Measurements from ENCODE around the gene CDCP1.

CDCP1 gene

GRCh38 chr3:45139372-45140140 lies 6.6 kb downstream of the CDCP1 start:
- TF ChIP-seq CTCF (IDR thresholded peaks at IDR 0.05; ENCODE audit: borderline replicate concordance, control extremely low read depth, extremely low read depth, insufficient read depth, missing control alignments) = no peak
- in situ Hi-C loops (cut with MboI; ENCODE audit: low sequenced_read_pairs, unreplicated experiment) = no loop called here
- DNase-seq (ENCODE audit: low spot score) = no peak

GRCh38 chr3:45137656-45138181 lies 8.5 kb downstream of the CDCP1 start:
- no peak for TF ChIP-seq CTCF (IDR thresholded peaks at IDR 0.05; ENCODE audit: borderline replicate concordance, control extremely low read depth, extremely low read depth, insufficient read depth, missing control alignments)
- DNase-seq (ENCODE audit: low spot score) = no peak
- in situ Hi-C loops (cut with MboI; ENCODE audit: low sequenced_read_pairs, unreplicated experiment) = no loop called here

- no peak for DNase-seq (ENCODE audit: low spot score)
- in situ Hi-C loops (cut with MboI; ENCODE audit: low sequenced_read_pairs, unreplicated experiment) = no loop called here
- no peak for TF ChIP-seq CTCF (IDR thresholded peaks at IDR 0.05; ENCODE audit: borderline replicate concordance, control extremely low read depth, extremely low read depth, insufficient read depth, missing control alignments)
Observed at GRCh38 chr3:45135959-45136358, 10.2 kb downstream of the CDCP1 start.

- DNase-seq (ENCODE audit: low spot score) = no peak
- in situ Hi-C loops (cut with MboI; ENCODE audit: low sequenced_read_pairs, unreplicated experiment) = no loop called here
- no peak for TF ChIP-seq CTCF (IDR thresholded peaks at IDR 0.05; ENCODE audit: borderline replicate concordance, control extremely low read depth, extremely low read depth, insufficient read depth, missing control alignments)
Observed at GRCh38 chr3:45134758-45135521, 11.2 kb downstream of the CDCP1 start.

- TF ChIP-seq CTCF (IDR thresholded peaks at IDR 0.05; ENCODE audit: borderline replicate concordance, control extremely low read depth, extremely low read depth, insufficient read depth, missing control alignments) = no peak
- no peak for DNase-seq (ENCODE audit: low spot score)
- in situ Hi-C loops (cut with MboI; ENCODE audit: low sequenced_read_pairs, unreplicated experiment) = no loop called here
Observed at GRCh38 chr3:45132568-45133211, 13.5 kb downstream of the CDCP1 start.

- in situ Hi-C loops (cut with MboI; ENCODE audit: low sequenced_read_pairs, unreplicated experiment) = no loop called here
- DNase-seq (ENCODE audit: low spot score) = no peak
- TF ChIP-seq CTCF (IDR thresholded peaks at IDR 0.05; ENCODE audit: borderline replicate concordance, control extremely low read depth, extremely low read depth, insufficient read depth, missing control alignments) = no peak
Observed at GRCh38 chr3:45131201-45131600, 15.0 kb downstream of the CDCP1 start.
